22Rv1 (cell line): ENCODE data around the gene UNC13D.
A peak's percentile ranks its signal among the peaks of the same experiment; 100 is the strongest.

Source experiments
- H3K27ac ChIP-seq: fragments of 450-650 bp; 2 replicates; pipeline ENCODE4 v1.5.1; 2017
- CTCF ChIP-seq: fragments of 450-650 bp; IDR thresholded peaks from 2 replicates; pipeline ENCODE4 v1.5.1; 2017; ENCODE audit warnings: mild to moderate bottlenecking
- ZFX ChIP-seq: fragments of 450-650 bp; IDR thresholded peaks from 2 replicates; pipeline ENCODE4 v1.6.1; 2017; ENCODE audit warnings: antibody characterized with exemption, borderline replicate concordance

Gene UNC13D

GRCh38 chr17:75843577-75844529 lies at the start of gene UNC13D:
Gene UNC13D, minus strand, starts transcription at chr17:75844404. Its CDS starts 67 bp downstream, at chr17:75844337.
- TF ChIP-seq ZFX (no peak), CTCF (no peak)
- peak within 1 kb of the TSS; percentile 40; the same call in 1 of the 2 replicates for H3K27ac ChIP-seq

DNA sequence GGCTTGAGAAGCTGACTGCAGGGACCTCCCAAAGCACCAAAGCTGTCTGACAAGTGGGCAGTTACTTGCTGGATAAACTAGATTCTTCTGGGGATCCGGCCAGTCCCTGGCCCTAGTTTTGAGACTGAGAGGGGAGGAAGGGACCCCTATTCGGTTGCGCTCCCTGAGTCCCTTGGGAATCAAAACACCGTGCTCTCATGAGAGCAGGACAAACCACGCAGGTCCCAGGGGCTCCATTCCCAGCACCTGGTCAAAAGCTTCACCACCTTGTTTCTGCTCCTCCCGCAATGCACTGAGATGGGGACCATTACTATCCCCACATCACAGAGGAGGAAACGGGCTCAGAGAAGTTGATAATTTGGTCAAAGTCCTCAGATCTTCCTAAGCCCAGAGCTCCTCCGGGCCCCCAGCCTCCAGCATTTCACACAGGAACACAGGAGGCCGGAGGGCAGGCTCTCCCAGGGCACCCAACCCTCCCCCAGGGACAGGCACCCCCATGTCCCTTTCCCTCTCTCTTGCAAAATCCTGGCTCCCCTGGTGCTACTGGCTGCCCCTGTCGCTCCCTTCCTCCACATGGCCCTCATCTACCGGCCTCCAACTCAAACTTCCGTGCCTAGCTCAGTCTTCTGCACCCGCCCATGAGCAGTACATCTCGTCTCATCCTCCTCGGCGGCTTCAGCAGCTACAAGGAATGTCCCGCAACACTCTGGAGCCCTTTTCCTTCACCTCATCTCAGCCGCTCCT lies 49.3 kb upstream of the UNC13D start:
- H3K27ac ChIP-seq, result no peak overlapping the region; the same call in 1 of the 2 replicates
- TF ChIP-seq ZFX, result no peak
- TF ChIP-seq CTCF, result no peak

- H3K27ac ChIP-seq, result no peak overlapping the region
These were observed 48.5 kb upstream of the UNC13D start for GRCh38 chr17:75892556-75893224.

DNA sequence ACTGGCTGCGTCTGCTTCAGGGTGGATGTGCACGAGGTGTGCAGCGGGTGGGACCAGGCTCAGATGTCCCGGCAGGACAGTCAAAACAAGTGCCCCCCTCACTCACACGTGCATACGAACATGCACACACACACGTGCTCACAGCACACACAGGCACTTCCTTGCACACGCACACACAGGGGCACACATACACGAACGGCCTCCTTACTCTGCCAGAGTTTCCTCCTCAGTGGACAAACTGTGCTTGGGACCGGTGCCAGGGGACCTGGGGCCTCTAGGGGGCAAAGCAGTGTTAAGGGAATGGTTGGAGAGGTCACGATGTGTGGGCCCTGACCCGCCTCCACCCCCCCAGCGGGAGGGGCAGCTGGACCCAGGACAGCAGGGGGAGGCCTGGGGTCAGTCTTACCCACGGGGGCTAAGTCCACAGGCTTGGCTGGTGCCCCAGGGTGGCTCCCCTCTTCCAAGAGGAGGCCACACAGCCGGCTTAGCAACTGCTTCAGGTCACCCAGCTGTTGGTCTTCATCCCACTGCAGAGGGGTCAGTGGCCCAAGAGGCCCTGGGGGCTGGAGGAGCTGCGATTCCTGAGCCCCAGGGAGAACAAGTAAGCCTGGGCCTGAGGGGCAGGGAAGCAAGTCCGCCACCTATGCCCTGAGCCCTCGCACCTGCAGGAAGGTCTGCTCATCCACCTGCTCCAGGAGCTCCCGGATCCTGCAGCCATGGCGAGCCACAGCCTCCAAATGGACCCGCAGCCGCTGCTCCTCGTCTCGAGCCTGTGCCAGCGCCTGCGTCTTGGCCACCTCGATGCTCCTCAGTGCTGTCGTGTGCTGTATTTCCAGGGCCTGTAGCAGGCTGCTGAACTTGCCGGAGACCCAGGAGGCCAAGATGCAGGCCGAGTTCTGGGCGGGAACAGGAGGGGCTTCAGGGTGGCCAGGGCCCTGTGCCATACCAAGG lies 47.7 kb upstream of the UNC13D start:
- H3K27ac ChIP-seq, result no peak overlapping the region
- TF ChIP-seq ZFX (no peak), CTCF (no peak)

More at GRCh38 chr17:75892556-75893224, 48.5 kb upstream of the UNC13D start:
- TF ChIP-seq ZFX (no peak), CTCF (no peak)

GRCh38 chr17:75891022-75891604 lies 46.9 kb upstream of the UNC13D start:
- TF ChIP-seq ZFX, result no peak
- no peak for TF ChIP-seq CTCF

DNA sequence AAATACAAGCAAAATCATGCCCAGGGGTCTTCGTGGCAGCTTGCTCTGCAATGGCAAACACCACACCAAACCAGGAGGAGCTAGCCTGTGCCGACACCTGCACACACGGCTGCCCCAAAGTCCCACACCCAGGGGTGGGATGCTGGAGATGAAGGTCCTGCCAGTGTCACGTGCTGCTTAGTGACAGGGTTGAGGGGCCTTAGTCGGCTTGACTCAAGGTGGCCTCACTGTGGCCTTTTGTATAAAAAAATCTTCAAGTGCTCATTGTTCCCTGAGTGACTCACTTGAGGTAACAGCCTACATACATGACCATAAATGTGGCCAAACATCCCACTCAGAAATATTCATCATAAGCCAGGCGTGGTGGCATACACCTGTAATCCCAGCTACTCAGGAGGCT lies 45.2 kb upstream of the UNC13D start:
- H3K27ac ChIP-seq, result peak overlapping the region; percentile 34; the same call in 1 of the 2 replicates
- TF ChIP-seq CTCF (no peak), ZFX (no peak)

More at GRCh38 chr17:75891022-75891604, 46.9 kb upstream of the UNC13D start:
- H3K27ac ChIP-seq, result no peak overlapping the region; the same call in 1 of the 2 replicates
